ENCODE data around the gene SLC4A1. TPM values are rescaled to one million over a fixed set of nuclear protein-coding genes. Genes with fewer than 3 reads are reported as not detected.

Gene SLC4A1
- total RNA-seq (2022; extraction: Qiagen RNA extraction): 0.02 TPM in 2 of 5 replicates, not detected in the others

DNA sequence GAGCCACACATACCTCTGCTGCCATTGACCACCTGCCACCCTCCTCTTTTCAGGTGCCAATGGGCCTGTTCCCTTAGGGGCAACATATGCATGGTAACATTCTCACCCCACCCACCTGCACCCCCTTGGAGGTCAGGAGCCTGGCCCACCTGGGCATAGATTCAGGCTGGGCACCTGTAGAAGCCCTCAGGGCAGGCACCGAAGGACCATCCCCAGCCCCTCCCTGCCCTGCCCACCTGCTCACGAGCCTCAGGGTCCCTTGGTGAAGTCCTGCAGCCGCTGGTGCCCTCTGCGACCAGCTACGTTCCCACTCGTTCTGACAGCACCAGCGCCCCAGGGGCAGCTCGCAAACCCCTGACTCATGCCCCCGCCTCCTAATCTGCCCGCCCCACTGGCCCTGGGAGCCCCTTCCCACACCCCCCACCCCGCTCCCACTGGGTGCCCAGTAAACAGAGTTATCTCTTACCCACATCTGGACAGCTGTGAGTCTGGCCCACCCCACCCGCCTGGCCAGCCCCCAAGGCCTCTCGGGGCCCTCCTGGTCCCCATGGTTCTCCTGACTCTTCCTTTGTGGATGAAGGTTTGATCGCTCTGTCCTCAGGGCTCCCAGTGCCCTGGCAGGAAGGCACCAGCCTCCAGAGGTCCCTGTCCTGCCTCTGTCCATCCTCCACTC, at the start of gene SLC4A1:
Gene SLC4A1, minus strand, starts transcription at position 318 of the 673 bp plus-strand sequence. CDS start 5,269 bp downstream, outside the sequence.

GRCh38 chr17:44308320-44308818, 40.4 kb upstream of the SLC4A1 start, which contains the start of gene RUNDC3A:
Gene RUNDC3A (plus strand): TSS chr17:44308601. CDS start chr17:44308833, 232 bp downstream.

GRCh38 chr17:44219616-44220212, 48.2 kb downstream of the SLC4A1 start, which contains the start of gene UBTF:
Gene UBTF (minus strand): TSS chr17:44219675. CDS start chr17:44218229, 1,446 bp downstream.

GRCh38 chr17:44199553-44200477, 68.1 kb downstream of the SLC4A1 start, which contains the start of gene ATXN7L3:
Gene ATXN7L3 (minus strand): TSS chr17:44199884. CDS start chr17:44198070, 1,814 bp downstream.

Other genes starting within 250 kb of the SLC4A1 start
- gene LSM12, start 201.5 kb downstream of the SLC4A1 start, total RNA-seq (2022; extraction: Qiagen RNA extraction): 53.5 to 59.5 TPM (median 56.0 TPM) in 5 replicates
- gene G6PC3, start 197.4 kb downstream of the SLC4A1 start, total RNA-seq (2022; extraction: Qiagen RNA extraction): 121 to 179 TPM (median 173 TPM) in 5 replicates
- gene HDAC5, start 144.5 kb downstream of the SLC4A1 start, total RNA-seq (2022; extraction: Qiagen RNA extraction): 13.5 to 16.0 TPM (median 13.7 TPM) in 5 replicates
- 8.4 to 11.8 TPM (median 10.5 TPM) in 5 replicates for gene HROB, start 126.2 kb downstream of the SLC4A1 start, total RNA-seq (2022; extraction: Qiagen RNA extraction)
- 0.05 to 0.07 TPM (median 0.06 TPM) in 3 of 5 replicates, not detected in the others for gene ASB16, start 97.4 kb downstream of the SLC4A1 start, total RNA-seq (2022; extraction: Qiagen RNA extraction)
- 32.9 to 41.2 TPM (median 39.6 TPM) in 5 replicates for gene TMUB2, start 81.2 kb downstream of the SLC4A1 start, total RNA-seq (2022; extraction: Qiagen RNA extraction)
- 53.1 to 65.4 TPM (median 64.4 TPM) in 5 replicates for gene ATXN7L3, start 68.3 kb downstream of the SLC4A1 start, total RNA-seq (2022; extraction: Qiagen RNA extraction)
- gene UBTF, start 48.5 kb downstream of the SLC4A1 start, total RNA-seq (2022; extraction: Qiagen RNA extraction): 77.3 to 96.3 TPM (median 93.7 TPM) in 5 replicates
- gene RUNDC3A, start 40.5 kb upstream of the SLC4A1 start, total RNA-seq (2022; extraction: Qiagen RNA extraction): 0.39 to 1.1 TPM (median 0.81 TPM) in 5 replicates
- gene SLC25A39, start 56.7 kb upstream of the SLC4A1 start, total RNA-seq (2022; extraction: Qiagen RNA extraction): 132 to 205 TPM (median 188 TPM) in 5 replicates
- gene GRN, start 77.2 kb upstream of the SLC4A1 start, total RNA-seq (2022; extraction: Qiagen RNA extraction): 188 to 253 TPM (median 225 TPM) in 5 replicates
- gene FAM171A2, start 95.7 kb upstream of the SLC4A1 start, total RNA-seq (2022; extraction: Qiagen RNA extraction): 2.3 to 4.2 TPM (median 3.4 TPM) in 5 replicates
- gene ITGA2B, start 121.5 kb upstream of the SLC4A1 start, total RNA-seq (2022; extraction: Qiagen RNA extraction): 1.1 to 2.3 TPM (median 1.4 TPM) in 5 replicates
- gene GPATCH8, start 235.3 kb upstream of the SLC4A1 start, total RNA-seq (2022; extraction: Qiagen RNA extraction): 17.4 to 26.7 TPM (median 23.4 TPM) in 5 replicates